ENCODE results near the gene CYP27C1. TPM values are rescaled to one million over a fixed set of nuclear protein-coding genes. Genes with fewer than 3 reads are reported as not detected.

CYP27C1 gene
- total RNA-seq, 2 experiments from 2014 or later = not detected

DNA sequence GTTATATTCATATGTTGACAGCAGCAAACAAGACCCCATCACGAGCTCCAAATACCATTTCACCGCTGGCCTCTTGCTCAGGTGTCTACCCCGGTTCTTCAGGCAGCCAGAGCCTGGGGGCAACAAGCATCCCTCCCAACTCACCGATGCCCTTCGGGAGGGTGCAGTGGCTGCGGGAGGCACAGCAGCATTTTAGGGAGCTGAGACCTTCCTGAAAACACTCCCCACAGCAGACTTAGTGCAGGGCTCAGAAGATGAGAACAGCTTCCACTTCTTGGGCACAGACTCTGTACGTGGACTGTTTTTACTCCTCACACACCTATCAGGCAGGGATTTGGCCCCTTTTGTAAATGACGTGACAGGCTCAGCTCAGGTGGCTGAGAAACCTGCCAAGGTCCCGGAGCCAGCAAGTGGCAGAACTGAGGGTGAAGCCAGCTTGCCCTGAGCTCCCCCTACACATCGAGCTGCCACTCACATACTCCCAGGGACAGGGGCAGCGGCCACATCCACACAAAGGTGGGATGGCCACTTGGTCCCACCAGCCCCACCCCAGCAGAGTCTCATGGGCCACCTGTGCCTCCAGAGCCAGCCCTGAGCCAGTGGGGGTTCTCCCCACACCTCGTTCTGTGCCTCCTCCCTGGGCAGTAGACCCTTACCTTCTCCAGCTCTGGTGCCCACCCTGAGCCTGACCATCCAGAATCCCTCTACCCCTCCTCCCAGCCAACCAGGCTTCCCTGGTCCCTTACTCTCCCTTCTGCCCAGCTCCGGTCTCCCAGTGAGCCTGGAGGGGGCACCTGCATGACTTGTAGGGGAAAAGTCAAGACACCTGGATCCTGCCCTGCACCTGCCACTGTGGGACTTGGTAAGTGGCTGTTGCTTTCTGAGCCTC lies 28.5 kb downstream of the CYP27C1 start:
- CTCF ChIA-PET = no interaction called here
- Mint-ChIP-seq H3K36me3 (ENCODE audit: low read depth) (no peaks in the 10 kb centered on the region), H3K9me3 (ENCODE audit: low read depth) (peaks cover 3% of the 10 kb centered on the region), H3K27me3 (peaks cover 6% of the 10 kb centered on the region), H3K4me3 (no peak overlapping the region), H3K4me1 (no peaks in the 10 kb centered on the region), H3K27ac (no peak overlapping the region)
- POLR2A ChIA-PET = no interaction called here
- ATAC-seq (no peak), DNase-seq (no peak)
- intact Hi-C loops (cut with DNase I, micrococcal nuclease) = loop anchor here in 1 of 2 experiments (10.0 kb wide), 1 partner anchor 453 kb away; the partner anchor contains the start of gene GPR17

GRCh38 chr2:127188797-127189196 lies 31.3 kb downstream of the CYP27C1 start:
- Mint-ChIP-seq H3K27me3 (peaks cover 12% of the 10 kb centered on the region), H3K27ac (no peak overlapping the region), H3K9me3 (ENCODE audit: low read depth) (peaks cover 3% of the 10 kb centered on the region), H3K4me3 (no peak overlapping the region), H3K36me3 (ENCODE audit: low read depth) (no peaks in the 10 kb centered on the region), H3K4me1 (peaks cover 5% of the 10 kb centered on the region)
- CTCF ChIA-PET = no interaction called here
- POLR2A ChIA-PET = no interaction called here
- DNase-seq = no peak
- no peak for ATAC-seq
- intact Hi-C loops (cut with DNase I, micrococcal nuclease) = no loop called here

DNA sequence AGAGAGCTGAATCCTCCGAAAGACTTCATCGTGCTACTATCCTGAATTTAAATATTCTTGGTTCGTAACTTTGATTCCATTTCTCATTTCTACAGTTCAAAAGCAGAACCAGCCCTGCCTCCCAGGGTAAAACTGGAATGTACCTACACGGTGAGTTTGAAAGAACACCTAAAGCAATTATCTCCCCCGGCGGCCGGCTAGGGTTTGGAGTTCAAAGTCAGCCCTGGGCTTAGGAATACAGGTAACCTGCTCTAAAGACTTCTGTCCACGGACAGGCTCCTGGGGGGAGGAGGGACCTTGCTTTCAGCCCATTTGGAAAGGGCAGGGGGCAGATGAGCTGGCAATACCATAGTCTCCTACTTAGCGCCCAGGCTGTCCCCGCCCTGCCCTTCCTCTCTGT lies 32.3 kb downstream of the CYP27C1 start:
- H3K9me3 Mint-ChIP-seq (ENCODE audit: low read depth) = peaks cover 3% of the 10 kb centered on the region
- CTCF ChIA-PET = interaction anchor here (1.3 to 2.6 kb wide), 2 partner anchors 9 to 11 kb away, joined by 5 read pairs; no protein-coding TSS in a partner anchor
- peaks cover 5% of the 10 kb centered on the region for H3K4me1 Mint-ChIP-seq
- H3K27me3 Mint-ChIP-seq = peaks cover 12% of the 10 kb centered on the region
- intact Hi-C loops (cut with DNase I, micrococcal nuclease) = no loop called here
- H3K4me3 Mint-ChIP-seq = no peak overlapping the region
- no peaks in the 10 kb centered on the region for H3K36me3 Mint-ChIP-seq (ENCODE audit: low read depth)
- H3K27ac Mint-ChIP-seq = no peak overlapping the region
- DNase-seq (no peak), ATAC-seq (no peak)
- POLR2A ChIA-PET = no interaction called here

DNA sequence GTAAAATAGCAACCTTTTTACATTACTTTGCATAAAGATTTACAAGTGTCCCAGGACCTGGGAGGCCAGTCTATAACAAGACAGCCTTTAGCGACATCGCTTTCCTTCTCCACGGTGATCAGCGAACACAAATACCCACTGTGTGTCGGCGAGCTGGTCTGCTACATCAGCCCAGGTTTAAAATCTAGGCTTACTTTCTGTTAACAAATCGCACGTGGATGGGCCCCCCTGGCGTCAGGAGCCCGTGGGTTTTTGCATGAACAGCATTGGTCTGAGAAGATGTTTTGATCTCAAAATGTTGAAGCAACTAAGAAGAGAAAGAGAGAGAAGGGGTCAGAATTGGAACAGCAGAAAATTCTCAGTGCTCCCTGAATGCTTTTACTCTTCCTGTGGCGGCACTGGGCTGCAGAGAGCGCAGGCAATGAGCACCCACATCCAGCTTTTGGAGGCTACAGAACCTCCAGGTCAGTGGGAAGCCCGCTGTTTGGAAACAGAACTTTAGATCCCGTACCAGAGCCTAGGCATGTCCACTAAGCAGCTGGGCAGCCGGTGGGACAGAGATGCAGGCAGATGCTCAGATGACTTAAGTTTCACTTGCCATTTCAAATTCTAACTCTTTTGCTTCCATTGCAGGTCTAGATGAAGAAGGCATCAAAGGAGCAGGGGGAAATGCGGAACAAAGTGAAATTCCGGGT lies 32.9 kb downstream of the CYP27C1 start:
- CTCF ChIA-PET = interaction anchor here (1.3 to 2.6 kb wide), 2 partner anchors 9 to 12 kb away, joined by 5 read pairs; no protein-coding TSS in a partner anchor
- ATAC-seq (no peak), DNase-seq (no peak)
- Mint-ChIP-seq H3K9me3 (ENCODE audit: low read depth) (peaks cover 3% of the 10 kb centered on the region), H3K27ac (no peak overlapping the region), H3K4me1 (peaks cover 5% of the 10 kb centered on the region), H3K4me3 (no peak overlapping the region), H3K36me3 (ENCODE audit: low read depth) (no peaks in the 10 kb centered on the region), H3K27me3 (peaks cover 12% of the 10 kb centered on the region)
- POLR2A ChIA-PET = no interaction called here
- intact Hi-C loops (cut with DNase I, micrococcal nuclease) = no loop called here

GRCh38 chr2:127185705-127186104 lies 34.4 kb downstream of the CYP27C1 start:
- Mint-ChIP-seq H3K36me3 (ENCODE audit: low read depth) (no peaks in the 10 kb centered on the region), H3K9me3 (ENCODE audit: low read depth) (peaks cover 4% of the 10 kb centered on the region), H3K4me1 (peaks cover 5% of the 10 kb centered on the region), H3K4me3 (no peak overlapping the region), H3K27ac (no peak overlapping the region), H3K27me3 (peaks cover 12% of the 10 kb centered on the region)
- ATAC-seq (no peak), DNase-seq (no peak)
- CTCF ChIA-PET = interaction anchor here (2.6 kb wide), 1 partner anchor 13 kb away, joined by 5 read pairs; no protein-coding TSS in a partner anchor
- intact Hi-C loops (cut with DNase I, micrococcal nuclease) = no loop called here
- POLR2A ChIA-PET = no interaction called here

DNA sequence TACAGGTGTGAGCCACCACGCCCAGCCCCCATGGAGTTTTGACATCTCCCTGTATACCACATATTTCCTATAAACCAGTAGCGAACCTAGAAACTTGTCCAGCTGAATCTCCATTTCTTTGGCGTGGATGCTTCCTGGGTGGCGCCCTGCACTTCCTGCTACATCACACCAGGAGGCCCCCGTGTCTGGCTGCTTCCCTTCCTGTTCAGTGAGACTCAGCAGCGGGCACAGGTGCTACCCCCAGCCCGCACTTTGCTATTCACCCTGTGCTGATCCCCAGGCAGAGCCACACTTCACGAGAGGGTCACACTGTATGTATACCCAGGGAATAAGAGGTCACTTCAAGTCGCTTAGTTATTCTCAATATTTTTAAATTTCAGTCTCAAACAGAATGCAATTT lies 35.0 kb downstream of the CYP27C1 start:
- no peak overlapping the region for H3K27ac Mint-ChIP-seq
- peaks cover 8% of the 10 kb centered on the region for H3K9me3 Mint-ChIP-seq (ENCODE audit: low read depth)
- no peak overlapping the region for H3K4me3 Mint-ChIP-seq
- peaks cover 12% of the 10 kb centered on the region for H3K27me3 Mint-ChIP-seq
- H3K4me1 Mint-ChIP-seq = peaks cover 5% of the 10 kb centered on the region
- H3K36me3 Mint-ChIP-seq (ENCODE audit: low read depth) = no peaks in the 10 kb centered on the region
- ATAC-seq = no peak
- intact Hi-C loops (cut with DNase I, micrococcal nuclease) = no loop called here
- ChIA-PET CTCF (interaction anchor here (1.4 to 2.6 kb wide), 3 partner anchors 13 to 24 kb away, joined by 3 to 5 read pairs (median 5); no protein-coding TSS in a partner anchor), POLR2A (no interaction called here)
- peak; percentile 46 for DNase-seq

DNA sequence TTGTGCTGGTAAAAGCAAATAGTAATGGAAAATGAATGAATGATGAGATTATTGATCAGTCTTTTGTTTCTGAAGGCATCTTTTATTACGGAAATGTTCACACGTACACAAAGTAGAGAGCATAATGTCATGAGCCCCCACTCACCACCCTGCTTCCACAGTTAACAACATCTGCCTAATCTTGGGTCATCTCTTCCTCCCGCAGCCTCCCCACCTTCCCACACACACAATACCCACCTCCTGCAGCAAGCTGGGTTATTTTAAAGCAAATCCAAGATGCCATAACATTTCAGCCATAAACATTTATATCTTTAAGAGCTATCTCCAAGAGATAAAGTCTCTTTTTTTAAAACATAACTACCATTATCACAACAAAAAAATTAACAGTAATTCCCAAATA lies 36.3 kb downstream of the CYP27C1 start:
- ATAC-seq (no peak), DNase-seq (no peak)
- intact Hi-C loops (cut with DNase I, micrococcal nuclease) = no loop called here
- H3K27me3 Mint-ChIP-seq = peaks cover 10% of the 10 kb centered on the region
- CTCF ChIA-PET = interaction anchor here (1.0 to 1.5 kb wide), 3 partner anchors 11 to 23 kb away, joined by 3 to 5 read pairs (median 3); no protein-coding TSS in a partner anchor
- peaks cover 5% of the 10 kb centered on the region for H3K4me1 Mint-ChIP-seq
- H3K4me3 Mint-ChIP-seq = no peak overlapping the region
- H3K9me3 Mint-ChIP-seq (ENCODE audit: low read depth) = peaks cover 7% of the 10 kb centered on the region
- POLR2A ChIA-PET = no interaction called here
- no peak overlapping the region for H3K27ac Mint-ChIP-seq
- no peaks in the 10 kb centered on the region for H3K36me3 Mint-ChIP-seq (ENCODE audit: low read depth)

- no peak overlapping the region for H3K27ac Mint-ChIP-seq
- H3K4me1 Mint-ChIP-seq = peaks cover 5% of the 10 kb centered on the region
- no peak overlapping the region for H3K4me3 Mint-ChIP-seq
- no peak for ATAC-seq
- no peaks in the 10 kb centered on the region for H3K36me3 Mint-ChIP-seq (ENCODE audit: low read depth)
- ChIA-PET POLR2A (no interaction called here), CTCF (no interaction called here)
- DNase-seq = no peak
- peaks cover 7% of the 10 kb centered on the region for H3K9me3 Mint-ChIP-seq (ENCODE audit: low read depth)
- H3K27me3 Mint-ChIP-seq = peaks cover 7% of the 10 kb centered on the region
- intact Hi-C loops (cut with DNase I, micrococcal nuclease) = no loop called here
Measured at GRCh38 chr2:127182626-127183458, 37.3 kb downstream of the CYP27C1 start.

DNA sequence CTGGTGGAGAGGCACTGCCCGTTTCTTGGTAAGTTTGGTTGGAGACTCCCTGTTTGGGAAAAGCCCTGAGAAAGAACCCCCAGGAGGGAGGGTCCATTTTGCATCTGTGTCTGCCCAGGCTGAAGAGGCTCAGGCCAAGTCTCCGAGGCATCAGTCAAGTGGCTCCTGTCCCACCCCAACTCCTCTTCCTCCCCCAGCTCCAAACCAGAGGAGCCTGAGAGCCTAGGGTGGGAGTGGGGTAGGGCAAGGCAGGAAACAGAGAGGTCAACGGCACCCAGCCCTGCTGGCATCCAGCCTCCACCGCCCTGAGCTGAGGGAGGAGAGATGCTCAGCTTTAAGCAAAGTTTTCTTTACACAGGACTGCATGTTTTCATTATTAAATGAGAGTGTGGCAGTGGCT lies 38.2 kb downstream of the CYP27C1 start:
- no peak overlapping the region for H3K4me3 Mint-ChIP-seq
- no peaks in the 10 kb centered on the region for H3K36me3 Mint-ChIP-seq (ENCODE audit: low read depth)
- ATAC-seq (no peak), DNase-seq (no peak)
- H3K9me3 Mint-ChIP-seq (ENCODE audit: low read depth) = peaks cover 7% of the 10 kb centered on the region
- no peak overlapping the region for H3K27ac Mint-ChIP-seq
- H3K27me3 Mint-ChIP-seq = peaks cover 7% of the 10 kb centered on the region
- intact Hi-C loops (cut with DNase I, micrococcal nuclease) = no loop called here
- CTCF ChIA-PET = interaction anchor here (0.6 to 0.7 kb wide), 3 partner anchors 15 to 406 kb away, joined by 3 read pairs; no protein-coding TSS in a partner anchor
- POLR2A ChIA-PET = no interaction called here
- peaks cover 5% of the 10 kb centered on the region for H3K4me1 Mint-ChIP-seq

GRCh38 chr2:127179766-127180165 lies 40.3 kb downstream of the CYP27C1 start:
- Mint-ChIP-seq H3K27me3 (peaks cover 2% of the 10 kb centered on the region), H3K4me1 (no peaks in the 10 kb centered on the region), H3K27ac (no peak overlapping the region), H3K36me3 (ENCODE audit: low read depth) (no peaks in the 10 kb centered on the region), H3K4me3 (no peak overlapping the region), H3K9me3 (ENCODE audit: low read depth) (peaks cover 7% of the 10 kb centered on the region)
- intact Hi-C loops (cut with DNase I, micrococcal nuclease) = no loop called here
- ChIA-PET POLR2A (no interaction called here), CTCF (no interaction called here)
- ATAC-seq (no peak), DNase-seq (no peak)

- Mint-ChIP-seq H3K27ac (no peak overlapping the region), H3K36me3 (ENCODE audit: low read depth) (no peaks in the 10 kb centered on the region), H3K4me3 (no peak overlapping the region), H3K4me1 (no peaks in the 10 kb centered on the region), H3K9me3 (ENCODE audit: low read depth) (peaks cover 7% of the 10 kb centered on the region), H3K27me3 (no peaks in the 10 kb centered on the region)
- DNase-seq (no peak), ATAC-seq (no peak)
- intact Hi-C loops (cut with DNase I, micrococcal nuclease) = no loop called here
- CTCF ChIA-PET = interaction anchor here (0.6 kb wide), 1 partner anchor 287 kb away, joined by 3 read pairs; no protein-coding TSS in a partner anchor
- POLR2A ChIA-PET = interaction anchor here (0.6 kb wide), 1 partner anchor 16 kb away, joined by 3 read pairs; no protein-coding TSS in a partner anchor
Measured at GRCh38 chr2:127177617-127178263, 42.4 kb downstream of the CYP27C1 start.
